ENCODE measurements around the gene RARG. TPM values are rescaled to one million over a fixed set of nuclear protein-coding genes. Genes with fewer than 3 reads are reported as not detected.
A peak's percentile ranks its signal among the peaks of the same experiment; 100 is the strongest.
"Not testable (repeated sequence)": the region's sequence is repeated elsewhere in the genome, so short reads cannot be mapped to it uniquely, and the experiment has no call there.

The RARG gene
- total RNA-seq, 1 donor from 2014 or later: 10.1 TPM

DNA sequence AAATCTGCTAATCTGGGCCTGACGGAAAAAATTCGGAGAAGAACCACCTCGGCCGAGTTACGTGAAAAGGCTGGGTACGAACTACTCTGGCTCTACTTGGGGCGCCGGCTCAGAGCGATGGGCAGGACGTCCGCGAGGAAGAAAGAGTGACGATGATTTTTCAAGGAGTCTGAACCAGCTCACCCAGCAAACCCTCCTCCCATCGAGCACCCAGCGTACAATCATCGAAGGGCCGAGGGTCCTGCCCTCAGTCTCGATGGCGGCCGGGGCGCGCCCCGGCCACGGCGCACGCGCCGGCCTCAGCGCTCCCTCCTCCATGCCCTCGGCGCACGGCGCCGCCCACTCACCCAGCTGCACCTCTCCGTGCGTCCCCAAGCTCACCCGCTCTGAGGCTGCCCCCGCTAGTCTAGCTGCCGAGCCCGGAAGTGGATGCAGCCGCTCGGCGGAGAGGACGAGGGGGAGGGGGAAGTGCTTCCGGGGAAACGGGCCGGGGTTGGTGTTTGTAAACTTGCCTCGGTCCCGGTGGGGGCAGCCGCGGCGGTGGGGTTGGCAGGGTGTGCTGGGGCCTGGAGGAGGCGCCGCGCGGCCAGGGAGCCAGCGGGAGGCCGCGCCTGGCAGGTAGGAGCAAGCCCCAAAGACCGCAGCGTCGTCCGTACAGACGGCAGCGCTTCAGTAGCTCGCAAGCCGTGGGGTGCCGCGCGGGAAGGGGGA is 51.6 kb downstream of the RARG start, which contains the start of the genes CSAD and ZNF740:
CSAD (minus strand) TSS at position 706 of the 711 bp plus-strand sequence. CDS start 7,455 bp downstream, outside the sequence.
ZNF740 (plus strand) TSS at position 503 of the 711 bp plus-strand sequence. CDS start 1,262 bp downstream, outside the sequence.
- no peak for TF ChIP-seq EZH2 (IDR thresholded peaks at IDR 0.05; ENCODE audit: insufficient read depth, low read length)
- TF ChIP-seq, protein P1, sequence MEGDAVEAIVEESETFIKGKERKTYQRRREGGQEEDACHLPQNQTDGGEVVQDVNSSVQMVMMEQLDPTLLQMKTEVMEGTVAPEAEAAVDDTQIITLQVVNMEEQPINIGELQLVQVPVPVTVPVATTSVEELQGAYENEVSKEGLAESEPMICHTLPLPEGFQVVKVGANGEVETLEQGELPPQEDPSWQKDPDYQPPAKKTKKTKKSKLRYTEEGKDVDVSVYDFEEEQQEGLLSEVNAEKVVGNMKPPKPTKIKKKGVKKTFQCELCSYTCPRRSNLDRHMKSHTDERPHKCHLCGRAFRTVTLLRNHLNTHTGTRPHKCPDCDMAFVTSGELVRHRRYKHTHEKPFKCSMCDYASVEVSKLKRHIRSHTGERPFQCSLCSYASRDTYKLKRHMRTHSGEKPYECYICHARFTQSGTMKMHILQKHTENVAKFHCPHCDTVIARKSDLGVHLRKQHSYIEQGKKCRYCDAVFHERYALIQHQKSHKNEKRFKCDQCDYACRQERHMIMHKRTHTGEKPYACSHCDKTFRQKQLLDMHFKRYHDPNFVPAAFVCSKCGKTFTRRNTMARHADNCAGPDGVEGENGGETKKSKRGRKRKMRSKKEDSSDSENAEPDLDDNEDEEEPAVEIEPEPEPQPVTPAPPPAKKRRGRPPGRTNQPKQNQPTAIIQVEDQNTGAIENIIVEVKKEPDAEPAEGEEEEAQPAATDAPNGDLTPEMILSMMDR (IDR thresholded peaks at IDR 0.05; ENCODE audit: insufficient read depth, low read depth, low read length): no peak
- FAIRE-seq (no peak), DNase-seq (ENCODE audit: low read depth) (peak; percentile 93)
- H3K4me3 ChIP-seq (ENCODE audit: insufficient read depth, low read depth, low read length): peak within 1 kb of the TSS; percentile 79
- H3K27me3 ChIP-seq (ENCODE audit: insufficient read depth, low read length): no peaks in the 10 kb centered on the region
- H3K4me2 ChIP-seq (ENCODE audit: low read length): peak within 1 kb of the TSS; percentile 96
- peaks cover 21% of the 10 kb centered on the region for H3K36me3 ChIP-seq (ENCODE audit: insufficient read depth, low read length)
- Mint-ChIP-seq H3K4me3 (ENCODE audit: unreplicated experiment) (peak within 1 kb of the TSS; percentile 95), H3K9me3 (ENCODE audit: unreplicated experiment) (no peaks in the 10 kb centered on the region), H3K27ac (ENCODE audit: unreplicated experiment) (peak within 1 kb of the TSS; percentile 98), H3K4me1 (ENCODE audit: low read depth, unreplicated experiment) (peaks cover 20% of the 10 kb centered on the region), H3K27me3 (ENCODE audit: low read depth, unreplicated experiment) (no peaks in the 10 kb centered on the region), H3K36me3 (ENCODE audit: low read depth, unreplicated experiment) (peaks cover 24% of the 10 kb centered on the region)
- H3K27ac ChIP-seq (ENCODE audit: low read depth, low read length): peak within 1 kb of the TSS; percentile 94
- peak within 1 kb of the TSS; percentile 93 for H3K9ac ChIP-seq (ENCODE audit: low read length)
- H3K79me2 ChIP-seq (ENCODE audit: insufficient read depth, low read length): peaks cover 40% of the 10 kb centered on the region
- H3K9me3 ChIP-seq (ENCODE audit: insufficient read depth, low read depth, low read length): no peaks in the 10 kb centered on the region
- H3K4me1 ChIP-seq (ENCODE audit: insufficient read depth, low read length): peaks cover 30% of the 10 kb centered on the region
- H4K20me1 ChIP-seq (ENCODE audit: insufficient read depth, low read length): peaks cover 39% of the 10 kb centered on the region
- peak within 1 kb of the TSS; percentile 96 for H2AFZ ChIP-seq (ENCODE audit: low read depth, low read length)

DNA sequence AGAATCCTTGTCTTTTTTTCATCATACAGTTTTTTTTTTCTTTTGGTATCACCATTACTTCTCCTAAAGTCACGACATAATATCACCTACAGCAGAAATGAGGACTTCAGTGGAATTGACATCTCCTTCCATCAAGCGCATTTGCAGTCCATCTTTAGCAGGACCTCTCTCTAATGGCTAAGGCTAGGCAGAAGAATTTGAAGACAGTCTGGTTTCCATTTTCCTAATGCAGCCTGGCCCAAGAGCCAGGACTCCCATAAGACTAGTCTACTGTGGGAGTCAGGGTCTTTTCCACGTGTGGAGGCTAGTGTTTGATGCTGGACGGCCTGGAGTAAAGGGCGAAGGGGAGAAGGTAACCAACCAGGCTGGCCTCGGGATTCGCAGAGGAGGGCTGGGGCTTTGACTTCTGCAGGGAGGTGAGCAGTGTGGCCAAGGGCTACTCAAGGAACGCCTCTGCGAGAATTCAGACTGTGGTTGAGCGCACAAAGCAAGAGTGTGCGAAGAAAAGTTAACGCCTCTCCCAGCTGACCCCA is 52.3 kb downstream of the RARG start:
- Histone ChIP-seq H3K4me3 (ENCODE audit: insufficient read depth, low read depth, low read length) (peak overlapping the region; percentile 79), H4K20me1 (ENCODE audit: insufficient read depth, low read length) (peaks cover 33% of the 10 kb centered on the region), H3K9ac (ENCODE audit: low read length) (peak overlapping the region; percentile 93), H2AFZ (ENCODE audit: low read depth, low read length) (peak overlapping the region; percentile 96), H3K36me3 (ENCODE audit: insufficient read depth, low read length) (peaks cover 15% of the 10 kb centered on the region), H3K9me3 (ENCODE audit: insufficient read depth, low read depth, low read length) (no peaks in the 10 kb centered on the region), H3K4me1 (ENCODE audit: insufficient read depth, low read length) (peaks cover 34% of the 10 kb centered on the region), H3K27me3 (ENCODE audit: insufficient read depth, low read length) (no peaks in the 10 kb centered on the region), H3K79me2 (ENCODE audit: insufficient read depth, low read length) (peaks cover 38% of the 10 kb centered on the region), H3K27ac (ENCODE audit: low read depth, low read length) (peak overlapping the region; percentile 94), H3K4me2 (ENCODE audit: low read length) (peak overlapping the region; percentile 96)
- no peak for DNase-seq (ENCODE audit: low read depth)
- FAIRE-seq: no peak
- Mint-ChIP-seq H3K4me3 (ENCODE audit: unreplicated experiment) (peak overlapping the region; percentile 88), H3K27me3 (ENCODE audit: low read depth, unreplicated experiment) (no peaks in the 10 kb centered on the region), H3K4me1 (ENCODE audit: low read depth, unreplicated experiment) (peaks cover 24% of the 10 kb centered on the region), H3K9me3 (ENCODE audit: unreplicated experiment) (no peaks in the 10 kb centered on the region), H3K27ac (ENCODE audit: unreplicated experiment) (peak overlapping the region; percentile 98), H3K36me3 (ENCODE audit: low read depth, unreplicated experiment) (peaks cover 18% of the 10 kb centered on the region)
- no peak for TF ChIP-seq EZH2 (IDR thresholded peaks at IDR 0.05; ENCODE audit: insufficient read depth, low read length)
- TF ChIP-seq, protein P1 (IDR thresholded peaks at IDR 0.05; ENCODE audit: insufficient read depth, low read depth, low read length): no peak

DNA sequence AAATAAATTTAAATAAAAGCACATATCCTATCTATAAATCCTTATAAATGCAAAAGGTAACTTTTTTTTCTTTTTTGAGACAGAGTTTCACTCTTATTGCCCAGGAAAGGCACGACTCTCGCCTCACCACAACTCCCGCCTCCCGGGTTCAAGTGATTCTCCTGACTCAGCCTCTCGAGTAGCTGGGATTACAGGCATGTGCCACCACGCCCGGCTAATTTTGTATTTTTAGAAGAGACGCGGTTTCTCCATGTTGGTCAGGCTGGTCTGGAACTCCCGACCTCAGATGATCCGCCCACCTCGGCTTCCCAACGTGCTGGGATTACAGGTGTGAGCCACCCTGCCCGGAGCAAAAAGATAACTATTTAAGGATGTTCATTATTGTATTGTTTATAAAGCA is 53.2 kb downstream of the RARG start:
- H2AFZ ChIP-seq (ENCODE audit: low read depth, low read length); H3K27me3 Mint-ChIP-seq (ENCODE audit: low read depth, unreplicated experiment); DNase-seq (ENCODE audit: low read depth); H3K27me3 ChIP-seq (ENCODE audit: insufficient read depth, low read length); H3K9ac ChIP-seq (ENCODE audit: low read length); H3K9me3 Mint-ChIP-seq (ENCODE audit: unreplicated experiment); H3K9me3 ChIP-seq (ENCODE audit: insufficient read depth, low read depth, low read length); H3K27ac ChIP-seq (ENCODE audit: low read depth, low read length); FAIRE-seq; H3K4me2 ChIP-seq (ENCODE audit: low read length); H3K4me3 ChIP-seq (ENCODE audit: insufficient read depth, low read depth, low read length): not testable (repeated sequence)
- Mint-ChIP-seq H3K27ac (ENCODE audit: unreplicated experiment) (peak overlapping the region; percentile 72), H3K4me3 (ENCODE audit: unreplicated experiment) (peak overlapping the region; percentile 88), H3K4me1 (ENCODE audit: low read depth, unreplicated experiment) (peaks cover 24% of the 10 kb centered on the region), H3K36me3 (ENCODE audit: low read depth, unreplicated experiment) (peaks cover 15% of the 10 kb centered on the region)
- Histone ChIP-seq H4K20me1 (ENCODE audit: insufficient read depth, low read length) (peaks cover 24% of the 10 kb centered on the region), H3K79me2 (ENCODE audit: insufficient read depth, low read length) (peaks cover 33% of the 10 kb centered on the region), H3K4me1 (ENCODE audit: insufficient read depth, low read length) (peaks cover 35% of the 10 kb centered on the region), H3K36me3 (ENCODE audit: insufficient read depth, low read length) (peaks cover 14% of the 10 kb centered on the region)

DNA sequence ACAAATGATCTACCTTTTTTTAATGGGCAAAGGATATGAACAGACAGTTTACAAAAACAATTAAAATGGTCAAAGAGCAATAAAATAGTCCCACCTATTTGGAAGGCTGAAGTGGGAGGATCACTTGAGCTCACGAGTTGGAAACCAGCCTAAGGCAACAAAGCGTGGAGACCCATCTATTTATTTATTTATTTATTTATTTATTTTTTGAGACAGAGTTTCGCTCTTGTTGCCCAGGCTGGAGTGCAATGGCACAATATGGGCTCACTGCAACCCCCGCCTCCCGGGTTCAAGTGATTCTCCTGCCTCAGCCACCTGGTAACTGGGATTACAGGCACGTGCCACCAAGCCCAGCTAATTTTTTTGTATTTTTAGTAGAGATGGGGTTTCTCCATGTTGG is 54.6 kb downstream of the RARG start:
- H3K79me2 ChIP-seq (ENCODE audit: insufficient read depth, low read length): peaks cover 19% of the 10 kb centered on the region
- H3K9me3 ChIP-seq (ENCODE audit: insufficient read depth, low read depth, low read length); H3K36me3 ChIP-seq (ENCODE audit: insufficient read depth, low read length); H3K27ac ChIP-seq (ENCODE audit: low read depth, low read length); H3K9me3 Mint-ChIP-seq (ENCODE audit: unreplicated experiment); H3K4me3 Mint-ChIP-seq (ENCODE audit: unreplicated experiment); H2AFZ ChIP-seq (ENCODE audit: low read depth, low read length); H3K27me3 ChIP-seq (ENCODE audit: insufficient read depth, low read length); H3K9ac ChIP-seq (ENCODE audit: low read length); H3K4me3 ChIP-seq (ENCODE audit: insufficient read depth, low read depth, low read length); H3K27ac Mint-ChIP-seq (ENCODE audit: unreplicated experiment); DNase-seq (ENCODE audit: low read depth); FAIRE-seq; H3K4me2 ChIP-seq (ENCODE audit: low read length); H3K27me3 Mint-ChIP-seq (ENCODE audit: low read depth, unreplicated experiment): not testable (repeated sequence)
- peaks cover 15% of the 10 kb centered on the region for H4K20me1 ChIP-seq (ENCODE audit: insufficient read depth, low read length)
- H3K4me1 ChIP-seq (ENCODE audit: insufficient read depth, low read length): peaks cover 26% of the 10 kb centered on the region
- H3K36me3 Mint-ChIP-seq (ENCODE audit: low read depth, unreplicated experiment): peaks cover 11% of the 10 kb centered on the region
- H3K4me1 Mint-ChIP-seq (ENCODE audit: low read depth, unreplicated experiment): peaks cover 25% of the 10 kb centered on the region

Measured in astrocyte (in vitro differentiated cells and primary cell).